ENCODE measurements around the gene ALDH1B1.

Gene ALDH1B1

DNA sequence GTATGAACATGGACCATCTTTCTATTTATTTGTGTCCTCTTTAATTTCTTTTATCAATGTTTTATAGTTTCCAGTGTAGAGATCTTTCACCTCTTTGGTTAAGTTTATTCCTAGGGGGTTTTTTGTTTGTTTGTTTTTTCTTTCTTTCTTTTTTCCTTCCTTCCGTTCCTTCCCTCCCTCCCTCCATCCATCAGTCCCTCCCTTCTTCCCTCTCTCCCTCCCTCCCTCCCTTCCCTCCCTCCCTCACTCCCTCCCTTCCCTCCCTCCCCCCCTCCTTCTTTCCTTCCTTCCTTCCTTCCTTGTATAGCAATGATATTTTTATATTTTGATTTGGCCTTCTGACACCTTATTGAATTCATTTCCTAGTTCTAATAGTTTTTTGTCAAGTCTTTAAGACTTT, 55.2 kb downstream of the ALDH1B1 start:
- TF ChIP-seq, protein P1, sequence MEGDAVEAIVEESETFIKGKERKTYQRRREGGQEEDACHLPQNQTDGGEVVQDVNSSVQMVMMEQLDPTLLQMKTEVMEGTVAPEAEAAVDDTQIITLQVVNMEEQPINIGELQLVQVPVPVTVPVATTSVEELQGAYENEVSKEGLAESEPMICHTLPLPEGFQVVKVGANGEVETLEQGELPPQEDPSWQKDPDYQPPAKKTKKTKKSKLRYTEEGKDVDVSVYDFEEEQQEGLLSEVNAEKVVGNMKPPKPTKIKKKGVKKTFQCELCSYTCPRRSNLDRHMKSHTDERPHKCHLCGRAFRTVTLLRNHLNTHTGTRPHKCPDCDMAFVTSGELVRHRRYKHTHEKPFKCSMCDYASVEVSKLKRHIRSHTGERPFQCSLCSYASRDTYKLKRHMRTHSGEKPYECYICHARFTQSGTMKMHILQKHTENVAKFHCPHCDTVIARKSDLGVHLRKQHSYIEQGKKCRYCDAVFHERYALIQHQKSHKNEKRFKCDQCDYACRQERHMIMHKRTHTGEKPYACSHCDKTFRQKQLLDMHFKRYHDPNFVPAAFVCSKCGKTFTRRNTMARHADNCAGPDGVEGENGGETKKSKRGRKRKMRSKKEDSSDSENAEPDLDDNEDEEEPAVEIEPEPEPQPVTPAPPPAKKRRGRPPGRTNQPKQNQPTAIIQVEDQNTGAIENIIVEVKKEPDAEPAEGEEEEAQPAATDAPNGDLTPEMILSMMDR (IDR thresholded peaks at IDR 0.05; ENCODE audit: insufficient read depth, low read length, missing control alignments): no peak
- POLR2A ChIA-PET: no interaction called here
- DNase-seq (ENCODE audit: low read depth, low spot score): no peak
- no peak overlapping the region for H3K4me3 ChIP-seq (ENCODE audit: low read depth, low read length)
- CTCF ChIA-PET: interaction anchor here (1.6 kb wide), 1 partner anchor 13 kb away, joined by 4 read pairs; no protein-coding TSS in a partner anchor

All from AG04449 (cell line).